Measurements from ENCODE around the gene ZNF787.

ZNF787 gene

DNA sequence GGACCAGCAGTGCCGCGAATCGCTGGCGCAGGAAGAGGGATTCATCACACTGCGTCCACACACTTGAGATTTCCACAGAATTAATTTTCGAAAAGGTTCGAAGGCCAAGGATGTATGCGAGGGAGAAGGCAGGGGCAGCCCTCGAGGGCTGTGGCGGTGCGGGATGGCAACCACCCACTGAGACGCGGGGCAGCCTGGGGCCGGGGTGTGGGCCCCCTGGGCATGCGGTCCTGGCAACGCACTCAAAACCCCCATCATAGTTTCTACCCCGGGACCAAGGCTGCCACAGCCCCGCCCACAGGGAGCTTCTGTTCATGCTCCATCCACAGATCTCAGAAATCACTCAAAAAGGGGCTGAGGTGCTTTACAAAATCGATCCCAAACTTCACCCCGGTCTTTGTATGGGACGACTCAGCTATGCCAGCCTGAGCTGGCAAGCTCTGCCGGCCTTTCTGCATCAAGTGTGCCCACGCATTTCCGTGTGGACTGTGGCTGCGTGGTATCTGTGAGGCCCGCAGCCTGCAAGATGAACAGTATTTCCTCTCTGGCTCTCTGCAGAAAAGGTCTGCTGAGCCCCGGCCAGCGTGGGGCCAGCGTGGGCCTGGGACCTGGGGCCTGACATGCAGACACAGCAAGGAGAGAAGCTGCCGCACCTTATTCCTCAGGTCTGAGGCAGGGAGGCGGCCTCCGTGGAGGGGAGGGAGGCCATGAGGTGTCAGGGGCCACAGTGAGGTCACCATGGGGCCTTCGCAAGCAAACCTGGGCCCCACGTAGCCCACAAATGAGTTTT, 19.2 kb downstream of the ZNF787 start:
- no peak overlapping the region for H3K9ac ChIP-seq (ENCODE audit: low read length)
- H3K9me2 ChIP-seq (replicated peaks; ENCODE audit: insufficient read depth, low read length) = no peaks in the 10 kb centered on the region
- no peaks in the 10 kb centered on the region for H3F3A ChIP-seq (ENCODE audit: insufficient read depth)
- H3K9me3 ChIP-seq (ENCODE audit: insufficient read depth, low read length) = no peaks in the 10 kb centered on the region
- TF ChIP-seq EZH2phosphoT487 (conservative IDR thresholded peaks at IDR 0.05; ENCODE audit: low read length) = no peak
- TF ChIP-seq, protein P1, sequence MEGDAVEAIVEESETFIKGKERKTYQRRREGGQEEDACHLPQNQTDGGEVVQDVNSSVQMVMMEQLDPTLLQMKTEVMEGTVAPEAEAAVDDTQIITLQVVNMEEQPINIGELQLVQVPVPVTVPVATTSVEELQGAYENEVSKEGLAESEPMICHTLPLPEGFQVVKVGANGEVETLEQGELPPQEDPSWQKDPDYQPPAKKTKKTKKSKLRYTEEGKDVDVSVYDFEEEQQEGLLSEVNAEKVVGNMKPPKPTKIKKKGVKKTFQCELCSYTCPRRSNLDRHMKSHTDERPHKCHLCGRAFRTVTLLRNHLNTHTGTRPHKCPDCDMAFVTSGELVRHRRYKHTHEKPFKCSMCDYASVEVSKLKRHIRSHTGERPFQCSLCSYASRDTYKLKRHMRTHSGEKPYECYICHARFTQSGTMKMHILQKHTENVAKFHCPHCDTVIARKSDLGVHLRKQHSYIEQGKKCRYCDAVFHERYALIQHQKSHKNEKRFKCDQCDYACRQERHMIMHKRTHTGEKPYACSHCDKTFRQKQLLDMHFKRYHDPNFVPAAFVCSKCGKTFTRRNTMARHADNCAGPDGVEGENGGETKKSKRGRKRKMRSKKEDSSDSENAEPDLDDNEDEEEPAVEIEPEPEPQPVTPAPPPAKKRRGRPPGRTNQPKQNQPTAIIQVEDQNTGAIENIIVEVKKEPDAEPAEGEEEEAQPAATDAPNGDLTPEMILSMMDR (IDR thresholded peaks at IDR 0.05; ENCODE audit: insufficient read depth, low read length, poor library complexity, severe bottlenecking) = no peak
- no peak overlapping the region for H2AFZ ChIP-seq (ENCODE audit: low read depth, low read length, severe bottlenecking)
- no peak overlapping the region for H3K4me3 ChIP-seq (ENCODE audit: insufficient read depth, low read length, poor library complexity, severe bottlenecking)
- H4K20me1 ChIP-seq (ENCODE audit: low read depth, low read length) = peaks cover 6% of the 10 kb centered on the region; the same call in 1 of the 2 replicates
- H3K27me3 ChIP-seq (ENCODE audit: low read length) = no peaks in the 10 kb centered on the region
- no peak overlapping the region for H3K4me2 ChIP-seq (ENCODE audit: low read depth, low read length, poor library complexity, severe bottlenecking)
- H3K27ac ChIP-seq (ENCODE audit: low read depth, low read length) = no peak overlapping the region
- H3K79me2 ChIP-seq (ENCODE audit: insufficient read depth, low read length) = peaks cover 48% of the 10 kb centered on the region
- H3K36me3 ChIP-seq (ENCODE audit: low read length) = no peaks in the 10 kb centered on the region

DNA sequence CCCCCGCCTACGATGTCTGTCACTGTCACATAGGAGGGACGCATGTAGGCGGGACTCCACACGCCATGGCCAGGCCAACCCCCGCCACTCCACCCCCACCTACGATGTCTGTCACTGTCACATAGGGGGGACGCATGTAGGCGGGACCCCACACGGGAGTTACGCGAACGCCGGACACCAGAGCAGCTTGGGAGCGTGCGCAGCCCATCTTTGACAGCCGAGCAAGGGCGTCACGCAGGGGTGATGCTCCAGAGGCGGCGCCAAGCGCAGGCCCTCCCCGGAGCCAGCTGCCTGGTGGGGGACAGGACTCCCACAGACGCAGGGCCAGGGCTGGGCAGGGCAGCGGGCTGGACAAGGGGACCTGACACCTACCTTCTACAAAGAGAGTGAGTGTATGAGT, 20.0 kb downstream of the ZNF787 start:
- Histone ChIP-seq H3K36me3 (ENCODE audit: low read length) (no peaks in the 10 kb centered on the region), H3K9me2 (replicated peaks; ENCODE audit: insufficient read depth, low read length) (no peaks in the 10 kb centered on the region), H3K27ac (ENCODE audit: low read depth, low read length) (no peak overlapping the region), H3K9me3 (ENCODE audit: insufficient read depth, low read length) (no peaks in the 10 kb centered on the region), H3F3A (ENCODE audit: insufficient read depth) (no peaks in the 10 kb centered on the region), H2AFZ (ENCODE audit: low read depth, low read length, severe bottlenecking) (no peak overlapping the region), H3K79me2 (ENCODE audit: insufficient read depth, low read length) (peaks cover 40% of the 10 kb centered on the region), H3K4me3 (ENCODE audit: insufficient read depth, low read length, poor library complexity, severe bottlenecking) (no peak overlapping the region), H3K27me3 (ENCODE audit: low read length) (no peaks in the 10 kb centered on the region), H3K4me2 (ENCODE audit: low read depth, low read length, poor library complexity, severe bottlenecking) (no peak overlapping the region), H4K20me1 (ENCODE audit: low read depth, low read length) (peaks cover 6% of the 10 kb centered on the region; the same call in 1 of the 2 replicates), H3K9ac (ENCODE audit: low read length) (no peak overlapping the region)
- no peak for TF ChIP-seq EZH2phosphoT487 (conservative IDR thresholded peaks at IDR 0.05; ENCODE audit: low read length)
- TF ChIP-seq, protein P1 (IDR thresholded peaks at IDR 0.05; ENCODE audit: insufficient read depth, low read length, poor library complexity, severe bottlenecking) = no peak

DNA sequence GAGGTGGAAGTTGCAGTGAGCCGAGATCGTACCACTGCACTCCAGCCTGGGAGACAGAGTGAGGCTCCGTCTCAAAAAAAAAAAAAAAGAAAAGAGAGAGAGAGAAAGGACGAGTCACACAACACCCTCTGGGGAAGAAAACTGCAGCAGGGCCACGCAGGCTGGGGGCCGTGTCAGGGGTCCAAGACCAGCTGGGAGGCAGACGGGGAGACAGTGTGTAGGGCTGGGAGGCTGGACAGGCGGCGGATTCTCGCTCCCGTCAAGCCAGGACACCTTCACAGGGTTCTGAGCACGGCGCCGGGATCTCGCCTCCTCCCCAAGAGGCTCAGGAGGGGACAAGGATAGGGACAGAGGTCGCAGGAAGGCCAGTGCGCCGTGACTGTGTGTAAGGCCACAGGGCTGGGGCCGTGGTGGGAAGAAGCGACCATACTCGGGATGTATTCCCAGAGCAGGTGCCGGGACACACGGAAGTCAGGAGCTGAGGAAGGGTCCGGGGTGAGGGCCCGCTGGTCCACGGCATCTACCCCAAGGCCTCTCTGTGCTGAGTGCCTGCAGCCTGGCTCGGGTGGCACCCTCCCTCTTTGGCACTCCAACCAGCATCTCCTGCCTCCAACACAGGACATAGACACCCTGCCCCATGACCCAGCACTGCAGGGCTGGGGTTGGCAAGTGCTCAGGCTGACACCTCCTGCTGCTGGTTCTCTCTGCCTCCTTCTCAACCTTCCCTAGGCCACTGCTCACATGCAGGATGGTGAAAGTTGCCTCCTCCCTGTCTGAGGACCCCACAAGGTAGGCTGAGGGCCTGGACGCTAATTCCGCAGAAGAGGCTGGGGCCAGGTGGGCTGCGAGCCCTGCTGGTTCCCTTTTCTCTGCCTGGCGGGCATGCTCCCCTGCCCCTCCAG, 21.2 kb downstream of the ZNF787 start:
- Histone ChIP-seq H3K4me2 (ENCODE audit: low read depth, low read length, poor library complexity, severe bottlenecking) (no peak overlapping the region), H2AFZ (ENCODE audit: low read depth, low read length, severe bottlenecking) (no peak overlapping the region), H3K9me3 (ENCODE audit: insufficient read depth, low read length) (no peaks in the 10 kb centered on the region), H3K79me2 (ENCODE audit: insufficient read depth, low read length) (peaks cover 29% of the 10 kb centered on the region), H3K27ac (ENCODE audit: low read depth, low read length) (no peak overlapping the region), H3F3A (ENCODE audit: insufficient read depth) (no peaks in the 10 kb centered on the region), H3K4me3 (ENCODE audit: insufficient read depth, low read length, poor library complexity, severe bottlenecking) (no peak overlapping the region), H3K36me3 (ENCODE audit: low read length) (no peaks in the 10 kb centered on the region), H3K27me3 (ENCODE audit: low read length) (no peaks in the 10 kb centered on the region), H4K20me1 (ENCODE audit: low read depth, low read length) (peaks cover 3% of the 10 kb centered on the region; the same call in 1 of the 2 replicates), H3K9ac (ENCODE audit: low read length) (no peak overlapping the region), H3K9me2 (replicated peaks; ENCODE audit: insufficient read depth, low read length) (no peaks in the 10 kb centered on the region)
- TF ChIP-seq, protein P1 (IDR thresholded peaks at IDR 0.05; ENCODE audit: insufficient read depth, low read length, poor library complexity, severe bottlenecking) = no peak
